GM06990 (cell line): Measurements from ENCODE around the gene DIO3.

Source experiments
- DNase-seq: peaks from one replicate; pipeline ENCODE4 v3.0.0-alpha.2; 2011; ENCODE audit not compliant: insufficient read length; ENCODE audit errors: extremely low read depth
- H3K27me3 ChIP-seq: replicated peaks from 2 replicates; pipeline ENCODE4 v1.6.0; 2011; ENCODE audit warnings: low read length; ENCODE audit not compliant: control insufficient read depth, insufficient read depth
- H3K36me3 ChIP-seq: 2 replicates; pipeline ENCODE4 v1.5.1; 2011; ENCODE audit warnings: low read length; ENCODE audit not compliant: control insufficient read depth, insufficient read depth
- H3K4me3 ChIP-seq: replicated peaks from 2 replicates; pipeline ENCODE4 v1.5.1; 2011; ENCODE audit warnings: low read depth, mild to moderate bottlenecking, control low read depth, low read length
- TF ChIP-seq, protein P1 (sequence below): IDR thresholded peaks from 2 replicates; pipeline ENCODE4 v1.5.1; 2011; ENCODE audit warnings: low read length, control low read depth, mild to moderate bottlenecking, inconsistent platforms; ENCODE audit not compliant: insufficient read depth, poor library complexity, severe bottlenecking

Gene DIO3

DNA sequence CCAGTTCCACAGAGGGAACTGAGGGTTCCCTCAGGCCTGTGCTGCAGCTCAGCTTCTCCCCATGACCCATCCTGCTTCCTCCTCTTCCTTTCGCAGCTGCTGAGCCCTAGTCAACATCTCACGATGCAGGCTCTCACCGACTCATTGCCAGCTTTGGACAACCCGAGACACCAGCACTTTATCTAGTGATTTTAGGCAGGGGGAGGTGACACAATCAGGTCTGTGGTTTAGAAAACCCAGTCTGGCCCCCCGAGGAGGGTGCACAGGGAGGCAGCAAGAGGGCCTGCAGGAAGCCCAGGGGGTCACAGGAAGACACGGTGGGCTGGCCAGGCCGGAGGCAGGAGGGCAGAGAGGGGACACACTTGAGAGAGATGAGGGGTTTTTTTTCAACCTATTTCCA lies 35.4 kb downstream of the DIO3 start:
- Histone ChIP-seq H3K36me3 (no peaks in the 10 kb centered on the region), H3K27me3 (no peaks in the 10 kb centered on the region), H3K4me3 (no peak overlapping the region)
- TF ChIP-seq, protein P1, sequence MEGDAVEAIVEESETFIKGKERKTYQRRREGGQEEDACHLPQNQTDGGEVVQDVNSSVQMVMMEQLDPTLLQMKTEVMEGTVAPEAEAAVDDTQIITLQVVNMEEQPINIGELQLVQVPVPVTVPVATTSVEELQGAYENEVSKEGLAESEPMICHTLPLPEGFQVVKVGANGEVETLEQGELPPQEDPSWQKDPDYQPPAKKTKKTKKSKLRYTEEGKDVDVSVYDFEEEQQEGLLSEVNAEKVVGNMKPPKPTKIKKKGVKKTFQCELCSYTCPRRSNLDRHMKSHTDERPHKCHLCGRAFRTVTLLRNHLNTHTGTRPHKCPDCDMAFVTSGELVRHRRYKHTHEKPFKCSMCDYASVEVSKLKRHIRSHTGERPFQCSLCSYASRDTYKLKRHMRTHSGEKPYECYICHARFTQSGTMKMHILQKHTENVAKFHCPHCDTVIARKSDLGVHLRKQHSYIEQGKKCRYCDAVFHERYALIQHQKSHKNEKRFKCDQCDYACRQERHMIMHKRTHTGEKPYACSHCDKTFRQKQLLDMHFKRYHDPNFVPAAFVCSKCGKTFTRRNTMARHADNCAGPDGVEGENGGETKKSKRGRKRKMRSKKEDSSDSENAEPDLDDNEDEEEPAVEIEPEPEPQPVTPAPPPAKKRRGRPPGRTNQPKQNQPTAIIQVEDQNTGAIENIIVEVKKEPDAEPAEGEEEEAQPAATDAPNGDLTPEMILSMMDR = no peak
- no peak for DNase-seq

DNA sequence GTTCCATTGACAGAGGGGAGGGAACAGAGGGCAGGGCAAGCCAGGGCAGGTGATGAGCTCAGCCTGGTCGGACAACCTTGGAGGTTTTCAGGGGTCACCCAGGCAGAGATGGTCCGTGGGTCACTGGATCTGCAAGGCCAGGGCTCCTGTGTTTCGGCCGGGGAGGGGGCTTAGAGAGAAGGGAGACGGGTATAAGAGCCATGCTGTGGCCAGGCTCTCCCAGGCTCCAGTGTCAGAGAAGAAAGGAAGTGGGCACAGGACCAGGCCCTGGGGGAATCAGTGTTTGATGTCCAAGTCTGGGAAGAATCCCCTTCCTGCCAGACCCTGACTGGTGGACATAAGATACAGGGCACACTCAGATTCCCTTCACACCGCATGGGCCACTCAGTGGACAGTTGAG lies 36.9 kb downstream of the DIO3 start:
- no peak for DNase-seq

DNA sequence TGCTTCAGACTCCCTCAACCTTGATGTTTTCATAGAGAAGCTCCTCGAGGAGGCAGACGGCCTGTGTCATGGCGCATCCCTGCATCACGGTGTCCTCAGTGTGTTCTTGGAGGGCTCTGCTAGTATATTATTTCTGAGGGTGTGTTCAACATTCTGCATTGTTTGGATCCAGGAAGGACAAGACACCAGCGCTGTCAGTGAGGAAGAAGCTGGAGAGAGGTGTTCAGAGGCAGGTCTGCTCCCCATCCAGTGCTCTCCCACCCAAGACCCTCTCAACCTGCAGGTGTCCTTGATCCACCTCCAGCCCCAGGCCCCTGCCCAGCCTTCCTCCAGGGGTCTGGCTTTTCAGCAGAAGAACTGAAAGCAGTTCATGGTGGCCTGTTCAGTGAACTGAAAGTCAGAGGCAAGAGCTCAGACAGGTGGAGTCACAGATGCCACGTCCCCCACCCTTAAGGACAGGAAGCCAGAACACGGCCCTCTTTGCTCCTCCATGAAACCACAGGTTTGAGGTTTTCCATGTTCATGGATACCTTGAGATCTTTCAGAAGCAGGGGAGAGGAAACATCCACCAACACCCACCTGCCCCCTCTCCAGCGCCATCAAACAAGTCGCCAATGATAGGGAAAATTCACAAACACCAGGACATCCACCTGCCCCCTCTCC lies 37.4 kb downstream of the DIO3 start:
- Histone ChIP-seq H3K4me3 (no peak overlapping the region), H3K36me3 (no peaks in the 10 kb centered on the region), H3K27me3 (no peaks in the 10 kb centered on the region)
- DNase-seq = no peak
- TF ChIP-seq, protein P1 = no peak

More for the DNA sequence above, 36.9 kb downstream of the DIO3 start:
- no peaks in the 10 kb centered on the region for H3K36me3 ChIP-seq
- H3K27me3 ChIP-seq = no peaks in the 10 kb centered on the region
- H3K4me3 ChIP-seq = no peak overlapping the region
- TF ChIP-seq, protein P1 = no peak

DNA sequence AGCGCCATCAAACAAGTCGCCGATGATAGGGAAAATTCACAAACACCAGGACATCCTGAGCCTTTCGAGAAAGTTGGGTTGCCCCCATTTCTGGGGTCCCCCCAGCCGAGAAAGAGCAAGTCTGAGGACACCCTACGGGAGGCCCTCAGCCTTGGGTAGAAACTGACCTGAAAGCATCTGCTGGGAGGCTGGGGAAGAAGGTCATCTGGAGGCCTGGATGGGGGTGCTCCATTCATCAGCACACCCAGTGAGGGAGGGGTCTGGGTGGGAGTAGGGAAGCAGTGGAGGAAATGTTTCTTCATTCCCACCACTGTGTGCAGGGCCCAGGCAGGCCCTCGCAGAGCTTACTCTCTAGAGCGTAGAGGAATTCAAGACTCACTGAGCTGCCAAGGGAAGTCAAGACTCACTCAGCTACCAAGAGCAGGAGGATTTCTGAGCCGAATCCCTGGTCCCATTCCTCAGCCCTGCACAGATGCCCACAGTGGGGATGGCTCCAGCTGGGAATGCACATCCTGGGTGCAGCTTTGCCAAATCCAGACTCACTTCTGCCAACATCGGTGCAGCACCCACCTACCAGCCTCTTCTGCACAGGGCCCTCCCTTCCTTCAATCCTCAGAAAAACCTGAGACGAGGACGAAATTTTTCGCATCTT lies 38.1 kb downstream of the DIO3 start:
- TF ChIP-seq, protein P1 = no peak
- no peak overlapping the region for H3K4me3 ChIP-seq
- no peaks in the 10 kb centered on the region for H3K36me3 ChIP-seq
- H3K27me3 ChIP-seq = no peaks in the 10 kb centered on the region
- DNase-seq = no peak

DNA sequence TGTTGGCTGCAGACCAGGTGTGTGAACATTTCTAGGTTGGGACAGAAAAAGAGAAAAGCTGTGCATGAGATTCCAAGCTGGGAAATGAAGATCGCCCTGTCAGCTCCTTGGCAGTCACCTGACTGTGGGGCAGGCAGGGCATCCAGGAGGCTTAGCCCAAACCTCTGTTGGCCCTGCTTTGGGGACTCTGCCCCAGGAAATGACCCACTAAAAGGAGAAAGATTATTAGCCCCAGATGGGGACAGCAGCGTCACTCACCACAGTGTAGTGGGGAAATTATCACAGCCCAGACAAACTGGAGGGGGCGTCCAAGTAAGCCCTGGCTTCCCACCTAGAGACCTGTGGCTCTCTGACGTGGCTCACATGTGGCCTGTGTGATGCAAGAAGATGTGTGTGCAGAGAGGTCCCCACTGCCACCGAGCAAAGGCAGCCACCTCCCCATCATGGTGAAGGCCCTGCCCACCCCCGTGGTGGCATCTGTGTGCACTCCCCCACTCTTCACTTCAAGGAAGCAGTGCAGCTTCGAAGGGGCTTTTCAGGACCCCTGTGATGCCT lies 39.1 kb downstream of the DIO3 start:
- Histone ChIP-seq H3K4me3 (no peak overlapping the region), H3K27me3 (no peaks in the 10 kb centered on the region), H3K36me3 (no peaks in the 10 kb centered on the region)
- DNase-seq = no peak
- TF ChIP-seq, protein P1 = no peak
